Right atrium auricular region (tissue), 2 donors: ENCODE measurements around the gene C2. TPM values are rescaled to one million over a fixed set of nuclear protein-coding genes. Genes with fewer than 3 reads are reported as not detected.

ENCODE experiments used
- DNase-seq: peaks from one replicate; pipeline ENCODE4 v3.0.0-alpha.2; 2019; ENCODE audit warnings: low spot score
- H3K27ac ChIP-seq, 2 donors: fragments of 200-600 bp; sonication (generic); 1 replicate in 1 of 2; 2 replicates in 1 of 2; pipeline ENCODE4 v1.5.1; 2016 to 2019
- H3K27me3 ChIP-seq, 2 donors: fragments of 200-600 bp; sonication (generic); one replicate each; pipeline versions ENCODE4 v1.5.1 to v1.6.0; 2017 to 2019
- H3K36me3 ChIP-seq: fragments of 200-600 bp; sonication (generic); one replicate; pipeline ENCODE4 v1.5.1; 2016
- H3K4me1 ChIP-seq, 2 donors: fragments of 200-600 bp; sonication (generic); one replicate each; pipeline versions ENCODE4 v1.5.1 to v1.6.0; 2017 to 2019
- H3K4me3 ChIP-seq, 2 donors: fragments of 200-600 bp; sonication (generic); 1 replicate in 1 of 2; 2 replicates in 1 of 2; pipeline ENCODE4 v1.5.1; 2017 to 2019; ENCODE audit warnings: mild to moderate bottlenecking in 1 of 2, moderate library complexity in 1 of 2
- H3K9me3 ChIP-seq, 2 donors: fragments of 200-600 bp; sonication (generic); one replicate each; pipeline ENCODE4 v1.5.1; 2019
- total RNA-seq, 2 donors: library from RNA; depleted of rRNA; stranded (reverse); fragments of >200 nt; gene quantifications; one replicate each; pipeline ENCODE4 v1.1.0, GENCODE V29; 2016
- TF ChIP-seq, protein P1 (sequence below), 2 donors: fragments of 200-600 bp; sonication (generic); IDR thresholded peaks; one replicate each; pipeline ENCODE4 v1.5.1; 2019; ENCODE audit warnings: antibody characterized with exemption in 2 of 2

Gene C2
- total RNA-seq, 2 donors from 2014 or later = 3.5 to 19.9 TPM

DNA sequence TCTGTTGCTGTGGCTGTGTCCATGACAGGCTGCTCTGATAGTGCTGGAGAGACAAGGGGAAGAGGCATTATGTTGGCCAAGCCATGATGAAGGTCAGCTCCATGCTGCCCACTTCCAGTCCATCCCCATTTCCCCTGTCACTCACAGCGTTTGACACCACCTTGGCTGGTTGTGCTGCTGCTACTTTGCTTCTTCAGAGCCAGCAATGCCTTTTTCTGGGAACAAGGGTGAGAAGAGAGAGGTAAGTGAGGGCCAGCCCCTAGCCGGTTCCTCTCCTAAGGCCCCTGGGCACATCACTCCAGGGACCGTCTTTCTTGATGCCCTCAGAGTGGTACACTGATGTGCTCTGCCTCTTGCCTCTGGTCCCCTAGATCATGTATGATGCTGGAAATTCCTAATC, 29.3 kb downstream of the C2 start:
- H3K36me3 ChIP-seq = peaks cover 51% of the 10 kb centered on the region
- peaks cover 0 to 20% of the 10 kb centered on the region in 2 donors for H3K4me1 ChIP-seq
- H3K9me3 ChIP-seq = no peaks in the 10 kb centered on the region
- DNase-seq = no peak
- no peak overlapping the region for H3K4me3 ChIP-seq
- H3K27me3 ChIP-seq = no peaks in the 10 kb centered on the region
- H3K27ac ChIP-seq = no peak overlapping the region
- TF ChIP-seq, protein P1, sequence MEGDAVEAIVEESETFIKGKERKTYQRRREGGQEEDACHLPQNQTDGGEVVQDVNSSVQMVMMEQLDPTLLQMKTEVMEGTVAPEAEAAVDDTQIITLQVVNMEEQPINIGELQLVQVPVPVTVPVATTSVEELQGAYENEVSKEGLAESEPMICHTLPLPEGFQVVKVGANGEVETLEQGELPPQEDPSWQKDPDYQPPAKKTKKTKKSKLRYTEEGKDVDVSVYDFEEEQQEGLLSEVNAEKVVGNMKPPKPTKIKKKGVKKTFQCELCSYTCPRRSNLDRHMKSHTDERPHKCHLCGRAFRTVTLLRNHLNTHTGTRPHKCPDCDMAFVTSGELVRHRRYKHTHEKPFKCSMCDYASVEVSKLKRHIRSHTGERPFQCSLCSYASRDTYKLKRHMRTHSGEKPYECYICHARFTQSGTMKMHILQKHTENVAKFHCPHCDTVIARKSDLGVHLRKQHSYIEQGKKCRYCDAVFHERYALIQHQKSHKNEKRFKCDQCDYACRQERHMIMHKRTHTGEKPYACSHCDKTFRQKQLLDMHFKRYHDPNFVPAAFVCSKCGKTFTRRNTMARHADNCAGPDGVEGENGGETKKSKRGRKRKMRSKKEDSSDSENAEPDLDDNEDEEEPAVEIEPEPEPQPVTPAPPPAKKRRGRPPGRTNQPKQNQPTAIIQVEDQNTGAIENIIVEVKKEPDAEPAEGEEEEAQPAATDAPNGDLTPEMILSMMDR (IDR thresholded peaks at IDR 0.05) = no peak

DNA sequence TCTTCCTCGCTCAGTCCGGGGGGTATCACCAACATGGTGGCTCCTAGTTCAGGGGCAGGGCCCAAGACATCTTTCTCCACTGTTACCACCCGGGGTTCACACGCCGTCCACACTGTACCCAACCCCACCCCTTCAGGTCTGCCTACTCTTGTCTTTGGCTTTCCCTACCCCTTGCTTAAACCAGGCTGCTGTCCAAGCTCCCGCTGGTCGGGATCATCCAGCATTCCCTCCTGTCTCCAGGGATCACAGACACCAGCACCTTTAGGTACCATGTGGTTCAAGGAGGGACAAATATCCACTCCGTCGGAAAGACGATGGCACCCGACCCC, 30.9 kb downstream of the C2 start:
- TF ChIP-seq, protein P1 (IDR thresholded peaks at IDR 0.05) = no peak
- H3K4me1 ChIP-seq = peaks cover 0 to 20% of the 10 kb centered on the region in 2 donors

DNA sequence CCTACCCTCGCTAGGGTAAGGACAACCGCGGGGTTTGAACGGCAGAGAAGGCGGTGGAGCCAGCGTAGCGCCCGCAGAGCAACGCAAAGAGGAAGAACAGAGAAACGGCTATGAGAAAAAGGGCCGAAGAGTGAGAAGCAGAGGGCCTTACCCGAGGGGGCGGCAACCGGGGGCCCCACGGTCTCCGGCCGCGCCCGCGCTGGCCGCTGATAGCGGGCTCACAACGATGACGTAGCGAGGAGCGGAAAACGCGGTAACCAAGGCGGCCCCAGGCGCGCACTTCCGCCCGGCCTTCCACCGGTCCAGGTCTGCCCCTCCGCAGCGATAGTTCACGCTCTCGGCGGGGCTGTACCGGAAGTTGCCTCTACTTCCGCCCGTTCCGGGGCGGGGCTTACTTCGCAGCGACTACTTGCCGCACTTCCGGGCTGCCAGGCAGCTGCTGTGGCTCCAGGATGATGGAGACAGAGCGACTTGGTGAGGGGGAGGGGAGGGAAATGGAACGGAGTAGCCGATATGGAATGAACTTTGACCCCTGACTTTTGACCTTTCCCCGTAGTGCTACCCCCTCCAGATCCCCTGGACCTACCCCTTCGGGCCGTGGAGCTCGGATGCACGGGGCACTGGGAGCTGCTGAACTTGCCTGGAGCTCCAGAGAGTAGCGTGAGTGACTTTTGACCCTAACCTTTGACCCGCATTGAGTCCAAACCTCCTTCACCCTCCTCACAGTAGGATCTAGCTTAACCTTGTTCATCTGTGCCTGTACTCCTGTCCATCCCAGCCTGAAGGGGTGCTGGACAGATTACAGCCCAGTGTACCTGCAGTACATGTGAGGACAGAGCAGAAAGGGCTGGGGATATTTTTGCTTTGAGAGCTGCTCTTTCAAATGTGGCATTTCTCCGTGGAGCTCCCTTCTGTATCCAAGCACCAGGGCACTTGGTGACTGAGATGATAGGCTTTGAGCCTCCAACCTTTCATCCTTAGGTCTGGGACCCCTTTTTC, 31.5 kb downstream of the C2 start, which contains the start of the genes NELFE and SKIC2:
NELFE (minus strand) TSS at position 231 of the 999 bp plus-strand sequence. CDS start 525 bp downstream, outside the sequence.
SKIC2 (plus strand) TSS at position 435 of the 999 bp plus-strand sequence; CDS start at position 453, 18 bp downstream.
- Histone ChIP-seq H3K9me3 (no peaks in the 10 kb centered on the region), H3K4me3 (peak within 1 kb of the TSS; percentile 82 to 89), H3K27me3 (no peaks in the 10 kb centered on the region), H3K27ac (peak within 1 kb of the TSS; percentile 75 to 84), H3K4me1 (peaks cover 0 to 20% of the 10 kb centered on the region in 2 donors), H3K36me3 (peaks cover 58% of the 10 kb centered on the region)
- DNase-seq = peak; percentile 99
- TF ChIP-seq, protein P1 (IDR thresholded peaks at IDR 0.05) = no peak

More for the DNA sequence above, 30.9 kb downstream of the C2 start:
- no peaks in the 10 kb centered on the region for H3K27me3 ChIP-seq
- peaks cover 58% of the 10 kb centered on the region for H3K36me3 ChIP-seq
- H3K4me3 ChIP-seq = peak overlapping the region; percentile 82 to 89
- no peaks in the 10 kb centered on the region for H3K9me3 ChIP-seq
- H3K27ac ChIP-seq = peak overlapping the region; percentile 75 to 84
- no peak for DNase-seq

DNA sequence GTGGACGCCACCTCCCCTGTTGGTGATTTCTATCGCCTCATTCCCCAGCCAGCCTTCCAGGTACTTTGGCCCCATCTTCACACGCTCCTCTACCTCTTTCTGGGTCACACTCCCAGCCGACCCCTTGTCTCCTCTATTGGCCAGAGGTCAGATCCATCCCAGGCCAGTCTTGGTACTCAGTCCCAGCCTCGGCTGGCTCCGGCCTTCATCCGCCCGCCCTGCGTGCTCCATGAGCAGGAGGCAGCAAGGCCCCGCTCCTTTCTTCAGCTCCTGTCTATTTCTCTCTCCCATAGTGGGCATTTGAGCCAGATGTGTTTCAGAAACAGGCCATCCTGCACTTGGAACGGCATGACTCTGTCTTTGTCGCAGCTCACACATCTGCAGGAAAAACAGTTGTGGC, 34.1 kb downstream of the C2 start:
- H3K36me3 ChIP-seq = peaks cover 50% of the 10 kb centered on the region
- H3K4me1 ChIP-seq = peaks cover 0 to 20% of the 10 kb centered on the region in 2 donors
- no peaks in the 10 kb centered on the region for H3K9me3 ChIP-seq
- DNase-seq = no peak
- TF ChIP-seq, protein P1 (IDR thresholded peaks at IDR 0.05) = no peak
- H3K4me3 ChIP-seq = no peak overlapping the region
- H3K27me3 ChIP-seq = no peaks in the 10 kb centered on the region
- H3K27ac ChIP-seq = no peak overlapping the region

DNA sequence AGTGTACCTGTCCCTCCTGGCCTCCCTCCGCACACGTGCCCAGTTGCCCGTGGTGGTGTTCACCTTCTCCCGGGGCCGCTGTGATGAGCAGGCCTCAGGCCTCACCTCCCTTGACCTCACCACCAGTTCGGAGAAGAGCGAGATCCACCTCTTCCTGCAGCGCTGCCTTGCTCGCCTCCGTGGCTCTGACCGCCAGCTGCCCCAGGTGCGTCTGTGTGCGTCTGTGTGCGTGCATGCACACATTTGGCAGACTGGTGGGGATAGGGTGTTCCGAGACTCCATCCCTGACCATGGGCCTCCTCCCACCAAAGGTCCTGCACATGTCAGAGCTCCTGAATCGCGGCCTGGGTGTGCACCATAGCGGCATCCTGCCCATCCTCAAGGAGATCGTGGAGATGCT, 36.4 kb downstream of the C2 start:
- TF ChIP-seq, protein P1 (IDR thresholded peaks at IDR 0.05) = no peak
- Histone ChIP-seq H3K27ac (no peak overlapping the region), H3K4me1 (peaks cover 0 to 10% of the 10 kb centered on the region in 2 donors), H3K36me3 (peaks cover 69% of the 10 kb centered on the region), H3K9me3 (no peaks in the 10 kb centered on the region), H3K4me3 (no peak overlapping the region), H3K27me3 (no peaks in the 10 kb centered on the region)
- no peak for DNase-seq
